Measurements from ENCODE around the gene GULP1. TPM values are rescaled to one million over a fixed set of nuclear protein-coding genes. Genes with fewer than 3 reads are reported as not detected.

GULP1 gene
- total and polyA plus RNA-seq, 2 of the 13 experiments (the other 11 are each of a cell fraction or from before 2014, with no cell fraction given), result 0.15 TPM; not detected in 1

DNA sequence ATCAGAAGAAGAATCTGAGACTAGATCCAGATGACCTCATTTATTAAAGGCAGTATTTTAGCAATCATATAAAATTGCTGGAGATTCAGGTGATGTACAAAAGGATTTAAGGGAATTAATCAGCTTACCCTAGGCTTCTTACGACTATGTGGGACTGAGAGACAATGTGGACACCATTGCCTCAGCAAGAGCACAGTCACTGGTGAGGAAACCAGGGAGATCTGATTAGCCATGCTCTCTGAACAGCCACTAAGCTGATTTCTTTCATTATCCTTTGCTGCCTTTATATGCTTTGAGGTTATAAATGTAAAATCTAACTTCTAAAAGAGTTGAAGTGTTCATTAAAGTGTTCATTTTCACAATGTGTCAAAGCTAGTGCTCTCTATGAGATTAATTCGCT, 22.7 kb upstream of the GULP1 start:
- intact Hi-C loops (cut with micrococcal nuclease; ENCODE audit: unreplicated experiment), result no loop called here
- Histone ChIP-seq H3K9me3 (ENCODE audit: low read length) (no peaks in the 10 kb centered on the region), H3K4me1 (ENCODE audit: insufficient read depth, low read length) (no peaks in the 10 kb centered on the region), H3K79me2 (ENCODE audit: insufficient read depth, low read length) (no peaks in the 10 kb centered on the region), H3K4me2 (ENCODE audit: low read depth, low read length) (no peak overlapping the region), H4K20me1 (ENCODE audit: insufficient read depth, low read length) (no peaks in the 10 kb centered on the region), H3K4me3 (replicated peaks in 1 of 3; ENCODE audit: insufficient read depth in 1 of 3, low read depth in 2 of 3, low read length in 3 of 3) (no peak overlapping the region), H3K27ac (ENCODE audit: extremely low read length, insufficient read depth, low read length) (no peak overlapping the region), H3K9ac (ENCODE audit: insufficient read depth, low read depth, low read length) (no peak overlapping the region), H3K27me3 (ENCODE audit: control insufficient read depth in 1 of 2, insufficient read depth in 2 of 2, low read length in 2 of 2) (no peaks in the 10 kb centered on the region), H3K36me3 (replicated peaks in 1 of 2; ENCODE audit: control insufficient read depth in 1 of 2, insufficient read depth in 2 of 2, low read length in 2 of 2) (no peaks in the 10 kb centered on the region), H2AFZ (ENCODE audit: low read length) (no peak overlapping the region)
- ChIA-PET POLR2A (no interaction called here), CTCF (ENCODE audit: low intra/inter-chr PET ratio, low total read pairs) (no interaction called here)
- no TSS peak for BruUV-seq (replicated peaks)
- no peak for FAIRE-seq
- under 1% methylated on average over 2 of the region's 2 CpGs for WGBS (ENCODE audit: low lambda C conversion rate)
- TF ChIP-seq ZSCAN30 (CRISPR knock-in tag; IDR thresholded peaks at IDR 0.05) (no peak), TFE3 (CRISPR knock-in tag; IDR thresholded peaks at IDR 0.05) (no peak), ATF7 (IDR thresholded peaks at IDR 0.05) (0 out of 2 replicates have a peak, but pooled peaks have one; percentile 26), ATF7 (CRISPR knock-in tag; IDR thresholded peaks at IDR 0.05) (no peak), ZNF605 (CRISPR knock-in tag; IDR thresholded peaks at IDR 0.05) (no peak), CREM (IDR thresholded peaks at IDR 0.05) (no peak), CREM (CRISPR knock-in tag; IDR thresholded peaks at IDR 0.05) (no peak)
- in situ Hi-C loops (cut with HindIII; ENCODE audit: extremely low pct_ligation_motif_present, low pct_unique_long_range_greater_than_20kb), result no loop called here
- no peak for DNase-seq (ENCODE audit: low spot score)
- ATAC-seq, result no peak

- Histone ChIP-seq H4K20me1 (ENCODE audit: insufficient read depth, low read length) (no peaks in the 10 kb centered on the region), H2AFZ (ENCODE audit: low read length) (no peak overlapping the region), H3K27me3 (ENCODE audit: control insufficient read depth in 1 of 2, insufficient read depth in 2 of 2, low read length in 2 of 2) (no peaks in the 10 kb centered on the region), H3K9ac (ENCODE audit: insufficient read depth, low read depth, low read length) (no peak overlapping the region), H3K4me1 (ENCODE audit: insufficient read depth, low read length) (no peaks in the 10 kb centered on the region), H3K27ac (ENCODE audit: extremely low read length, insufficient read depth, low read length) (no peak overlapping the region), H3K4me2 (ENCODE audit: low read depth, low read length) (no peak overlapping the region), H3K4me3 (replicated peaks in 1 of 3; ENCODE audit: insufficient read depth in 1 of 3, low read depth in 2 of 3, low read length in 3 of 3) (no peak overlapping the region), H3K9me3 (ENCODE audit: low read length) (no peaks in the 10 kb centered on the region), H3K36me3 (replicated peaks in 1 of 2; ENCODE audit: control insufficient read depth in 1 of 2, insufficient read depth in 2 of 2, low read length in 2 of 2) (no peaks in the 10 kb centered on the region), H3K79me2 (ENCODE audit: insufficient read depth, low read length) (no peaks in the 10 kb centered on the region)
- FAIRE-seq, result no peak
- ChIA-PET CTCF (ENCODE audit: low intra/inter-chr PET ratio, low total read pairs) (no interaction called here), POLR2A (no interaction called here)
- WGBS (ENCODE audit: low lambda C conversion rate), result 4% methylated on average over 2 of the region's 2 CpGs
- intact Hi-C loops (cut with micrococcal nuclease; ENCODE audit: unreplicated experiment), result no loop called here
- no TSS peak for BruUV-seq (replicated peaks)
- in situ Hi-C loops (cut with HindIII; ENCODE audit: extremely low pct_ligation_motif_present, low pct_unique_long_range_greater_than_20kb), result no loop called here
- no peak for DNase-seq (ENCODE audit: low spot score)
- no peak for ATAC-seq
- TF ChIP-seq IKZF1 (IDR thresholded peaks at IDR 0.05), result no peak
- TF ChIP-seq CREB1 (IDR thresholded peaks at IDR 0.05), result 0 out of 2 replicates have a peak, but pooled peaks have one; percentile 7
- no peak for TF ChIP-seq CREB1 (CRISPR knock-in tag; IDR thresholded peaks at IDR 0.05)
These were observed 19.6 kb upstream of the GULP1 start for GRCh38 chr2:188272121-188272520.

Measured in HepG2 (cell line).